Stimulated activated CD8-positive, alpha-beta memory T cell treated with anti-CD3 and anti-CD28 coated beads, Interleukin-12 subunit alpha, Interleukin-12 subunit beta, amount 100 ng/mL, for 24 hours (primary cell): ENCODE results near the gene OCA2.

ENCODE experiments used
- DNase-seq: peaks from one replicate; pipeline ENCODE4 v3.0.0-alpha.2; 2020; ENCODE audit errors: extremely low read depth

The OCA2 gene

DNA sequence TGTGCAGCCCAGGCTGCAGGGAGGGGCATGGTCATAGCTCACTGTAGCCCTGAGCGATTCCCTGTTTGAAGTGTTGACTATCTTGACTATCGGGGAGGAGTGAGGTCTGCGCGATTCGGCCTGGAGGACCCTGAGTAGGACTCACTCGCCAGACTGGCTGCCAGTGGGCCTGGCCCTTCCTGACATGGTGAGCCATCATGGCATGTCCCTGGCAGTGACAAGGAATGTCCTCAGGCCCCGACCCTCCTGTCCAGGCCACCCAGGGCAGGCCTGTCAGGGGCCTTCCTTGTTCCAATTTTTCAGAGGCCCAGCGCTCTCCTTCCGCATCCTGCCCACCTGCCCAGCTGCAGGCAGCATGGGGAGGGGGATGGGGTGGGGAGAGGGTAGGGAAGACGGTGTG is 5.2 kb upstream of the OCA2 start:
- DNase-seq, result no peak

DNA sequence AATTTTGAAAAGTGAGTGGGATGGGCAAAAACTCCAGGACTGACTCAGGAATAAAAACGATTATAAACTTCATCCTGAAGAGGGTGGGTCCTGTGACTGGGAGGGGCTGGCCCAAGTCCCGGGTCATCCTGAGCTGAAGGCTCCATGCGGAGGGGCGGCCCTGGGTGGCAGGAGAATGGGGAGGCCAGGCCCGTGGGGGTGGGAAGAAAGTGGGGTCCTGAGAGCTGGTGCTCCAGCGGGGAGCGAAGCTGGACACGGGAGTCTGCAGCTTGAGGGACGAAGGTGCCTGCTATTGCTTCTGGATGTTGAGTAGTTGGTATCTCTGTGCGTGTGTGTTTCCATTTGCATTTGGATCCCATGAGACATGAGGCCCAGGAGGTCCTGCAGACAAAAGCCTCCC is 4.7 kb upstream of the OCA2 start:
- no peak for DNase-seq

DNA sequence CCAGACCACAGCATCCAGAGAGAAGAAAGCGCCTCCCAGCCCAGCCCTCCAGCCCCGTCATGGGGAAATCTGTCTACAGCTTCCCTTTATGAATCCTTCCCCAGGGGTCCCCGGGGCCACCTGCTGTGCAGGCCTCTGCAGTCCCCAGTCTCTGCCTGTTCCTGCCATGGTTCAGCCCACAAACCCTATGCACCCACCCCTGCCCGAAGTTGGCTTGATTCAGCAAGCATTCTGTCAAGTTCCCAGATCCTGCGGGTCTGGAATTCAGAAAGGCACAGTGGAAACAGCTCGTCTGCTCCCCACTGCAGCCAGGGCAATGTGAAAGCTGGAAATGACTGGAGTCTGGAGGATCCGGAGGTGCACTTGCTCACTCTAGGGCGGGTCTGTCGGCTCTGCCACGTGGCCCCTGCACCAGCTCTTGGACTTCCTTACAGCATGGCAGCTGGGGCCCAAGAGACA is 2.9 kb upstream of the OCA2 start:
- DNase-seq, result no peak

DNA sequence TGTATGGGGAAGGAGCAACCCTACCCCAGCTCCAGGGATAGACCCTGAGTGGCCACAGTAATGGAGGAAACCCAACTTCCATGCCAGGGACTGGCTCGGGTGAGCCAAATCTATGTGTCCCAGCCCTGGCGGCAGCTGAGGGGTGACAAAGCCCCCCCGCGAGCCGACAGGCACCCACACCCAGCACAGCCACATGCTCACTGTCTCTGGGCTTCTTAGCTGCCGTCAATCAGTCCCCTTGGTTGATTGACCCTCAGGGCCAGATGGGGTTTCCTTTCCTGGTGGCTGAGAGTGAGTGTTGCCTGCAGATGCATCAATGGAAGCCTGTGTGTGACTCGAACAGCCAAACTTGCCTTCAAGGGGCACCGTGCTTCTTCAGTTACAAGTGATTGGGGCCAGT is 2.1 kb upstream of the OCA2 start:
- DNase-seq, result no peak

DNA sequence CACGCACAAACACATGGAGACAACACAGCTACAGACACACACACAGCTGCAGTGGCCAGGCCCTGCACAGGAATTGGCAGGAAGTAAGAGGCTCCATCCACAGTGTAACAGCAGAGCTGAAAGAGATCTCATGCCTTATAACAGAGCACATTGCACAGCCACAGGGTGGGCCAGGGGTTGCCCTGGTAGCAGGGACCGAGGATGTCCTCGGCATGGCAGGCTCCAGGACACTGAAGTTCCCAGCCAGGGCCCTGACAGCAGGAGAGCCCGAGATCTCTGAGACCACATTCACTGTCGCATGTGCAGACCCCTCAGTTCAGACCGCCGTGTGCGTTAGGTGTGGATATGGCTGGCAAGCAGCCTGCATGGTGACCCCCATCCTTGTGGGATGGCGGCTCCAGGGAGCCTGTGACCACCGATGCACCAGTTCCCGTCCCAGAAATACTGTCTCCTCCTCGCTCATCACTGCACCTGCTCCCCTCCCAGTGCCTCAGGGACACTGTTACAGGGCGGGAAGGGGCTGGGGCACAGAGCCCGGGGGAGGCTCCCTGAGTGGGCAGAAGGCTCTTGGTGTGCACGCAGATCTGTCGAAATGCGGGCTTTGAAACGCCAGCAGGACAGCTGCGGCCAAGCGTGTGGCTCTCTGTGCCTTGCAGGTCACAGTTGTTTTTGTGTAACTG is 1.5 kb upstream of the OCA2 start:
- no peak for DNase-seq

DNA sequence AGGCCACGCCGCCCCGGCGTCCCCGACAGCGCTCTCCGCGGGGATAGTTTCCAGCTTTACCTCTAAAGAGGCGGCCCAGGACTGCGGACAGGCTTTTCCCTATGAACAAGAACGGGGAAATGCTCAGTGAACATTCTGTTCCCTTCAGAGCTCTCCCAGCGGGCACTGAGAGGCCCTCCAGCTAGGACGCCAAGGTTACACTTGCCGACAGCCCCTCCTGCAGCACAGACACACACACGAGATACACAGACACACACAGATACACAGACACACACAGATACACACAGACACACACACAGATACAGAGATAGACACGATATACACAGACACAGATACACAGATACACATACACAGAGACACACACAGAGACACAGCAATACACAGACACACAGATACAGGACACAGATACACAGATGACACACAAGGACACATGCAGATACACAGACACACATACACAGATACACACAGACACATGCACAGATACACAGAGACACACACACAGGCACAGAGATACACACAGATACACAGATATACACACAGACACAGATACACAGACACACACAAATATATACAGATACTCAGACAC is 533 bp upstream of the OCA2 start:
- no peak for DNase-seq

DNA sequence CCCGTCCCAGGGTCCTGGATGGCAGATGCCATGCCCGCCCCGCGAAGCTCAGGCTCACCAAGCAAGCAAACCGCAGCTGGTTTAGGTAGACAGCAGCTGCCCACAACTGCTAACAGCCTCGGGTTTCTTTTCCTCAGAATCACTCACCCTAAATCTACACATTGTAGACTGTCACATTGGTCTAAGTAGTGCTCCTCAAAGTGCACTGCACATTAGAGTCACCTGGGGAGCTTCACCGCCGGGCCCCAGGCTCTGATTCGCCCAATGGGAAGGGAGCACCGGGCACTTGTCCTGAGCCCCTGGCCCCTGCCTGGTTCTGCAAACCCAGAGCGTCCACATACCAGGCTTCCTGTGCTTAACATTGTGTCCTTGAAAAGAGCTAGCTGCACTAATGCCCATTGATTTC is 752 bp downstream of the OCA2 start:
- DNase-seq, result no peak

DNA sequence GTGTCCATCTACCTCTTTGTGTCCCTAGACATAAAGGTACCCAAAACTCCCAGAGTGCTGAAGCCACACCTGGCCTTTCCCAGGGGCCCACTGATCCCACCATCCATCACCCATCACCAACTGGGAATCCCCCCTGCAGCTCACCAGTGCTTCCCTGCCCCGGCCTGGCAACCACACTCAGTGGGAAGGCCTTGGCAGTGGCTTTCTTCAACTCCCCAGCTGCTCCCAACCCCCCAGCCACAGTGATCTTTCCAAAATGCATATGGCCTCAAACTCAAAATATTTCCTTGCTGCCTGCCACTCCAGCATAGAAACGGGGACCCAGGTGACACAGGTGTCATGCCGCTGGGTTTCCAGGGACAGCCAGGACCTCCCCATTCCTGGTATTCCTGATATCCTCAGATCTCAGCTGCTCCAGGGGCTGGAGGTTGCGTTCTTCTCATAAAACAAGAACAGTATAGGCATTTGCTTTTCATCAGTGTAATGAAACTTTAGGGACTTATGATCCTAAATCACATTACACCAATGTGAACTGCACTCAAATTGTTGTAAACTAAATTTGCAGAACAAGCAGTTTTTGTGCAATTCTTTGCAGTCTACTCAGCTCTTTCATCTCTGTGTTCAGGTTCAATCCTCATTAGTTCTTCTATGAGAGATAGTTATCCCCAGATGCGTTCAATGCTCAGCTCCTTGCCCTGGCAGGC is 1.3 kb downstream of the OCA2 start:
- no peak for DNase-seq

DNA sequence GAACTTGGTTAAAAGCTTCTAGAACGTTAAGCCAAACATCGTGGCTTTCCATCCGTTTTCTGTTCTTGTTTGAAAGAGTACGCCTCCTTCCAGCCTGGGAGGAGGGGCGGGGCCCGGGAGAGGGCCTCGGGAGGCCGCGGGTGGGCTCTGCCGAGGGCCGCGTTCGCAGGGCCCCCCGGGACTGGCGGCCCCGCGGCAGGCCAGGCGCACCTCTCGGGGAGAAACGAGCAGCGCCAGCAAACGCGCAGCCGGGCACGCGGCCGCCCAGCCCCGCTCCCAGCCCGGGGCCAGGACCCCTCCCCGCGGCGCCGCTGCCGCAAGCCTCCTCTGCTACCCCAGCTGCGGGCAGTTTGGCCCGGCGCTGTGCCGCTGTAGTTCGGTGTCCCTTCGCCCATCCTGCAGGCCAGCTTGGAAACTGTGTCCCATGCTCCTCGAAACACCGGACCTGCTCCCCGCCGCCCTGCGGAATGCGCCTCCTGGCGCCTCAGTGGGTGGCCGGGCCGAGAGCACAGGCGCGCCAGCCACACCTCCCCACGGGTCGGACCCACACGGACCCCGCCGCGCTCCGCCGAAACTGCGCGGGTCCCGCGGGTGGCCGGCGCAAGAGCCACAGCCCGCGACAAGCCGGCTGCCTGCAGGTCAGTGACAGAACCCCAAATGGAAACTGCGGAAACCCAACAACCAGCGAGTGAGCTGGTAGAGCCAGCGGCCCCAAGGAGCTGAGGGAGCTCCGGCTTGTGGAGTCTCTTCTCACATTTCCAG is 2.3 kb downstream of the OCA2 start:
- DNase-seq, result no peak

DNA sequence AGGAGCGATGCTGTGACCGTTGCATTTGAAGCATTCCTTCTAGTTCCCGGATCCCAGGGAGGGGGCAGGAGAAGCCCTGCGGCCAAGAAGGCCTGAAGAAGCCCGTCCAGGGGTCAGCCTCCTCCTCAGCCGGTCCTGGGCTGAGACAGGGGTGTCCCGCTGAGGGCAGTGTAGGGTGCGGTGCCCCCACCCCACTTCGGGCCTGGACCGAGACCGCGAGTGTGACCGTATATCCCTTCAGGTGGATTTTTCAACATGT is 2.8 kb downstream of the OCA2 start:
- no peak for DNase-seq

DNA sequence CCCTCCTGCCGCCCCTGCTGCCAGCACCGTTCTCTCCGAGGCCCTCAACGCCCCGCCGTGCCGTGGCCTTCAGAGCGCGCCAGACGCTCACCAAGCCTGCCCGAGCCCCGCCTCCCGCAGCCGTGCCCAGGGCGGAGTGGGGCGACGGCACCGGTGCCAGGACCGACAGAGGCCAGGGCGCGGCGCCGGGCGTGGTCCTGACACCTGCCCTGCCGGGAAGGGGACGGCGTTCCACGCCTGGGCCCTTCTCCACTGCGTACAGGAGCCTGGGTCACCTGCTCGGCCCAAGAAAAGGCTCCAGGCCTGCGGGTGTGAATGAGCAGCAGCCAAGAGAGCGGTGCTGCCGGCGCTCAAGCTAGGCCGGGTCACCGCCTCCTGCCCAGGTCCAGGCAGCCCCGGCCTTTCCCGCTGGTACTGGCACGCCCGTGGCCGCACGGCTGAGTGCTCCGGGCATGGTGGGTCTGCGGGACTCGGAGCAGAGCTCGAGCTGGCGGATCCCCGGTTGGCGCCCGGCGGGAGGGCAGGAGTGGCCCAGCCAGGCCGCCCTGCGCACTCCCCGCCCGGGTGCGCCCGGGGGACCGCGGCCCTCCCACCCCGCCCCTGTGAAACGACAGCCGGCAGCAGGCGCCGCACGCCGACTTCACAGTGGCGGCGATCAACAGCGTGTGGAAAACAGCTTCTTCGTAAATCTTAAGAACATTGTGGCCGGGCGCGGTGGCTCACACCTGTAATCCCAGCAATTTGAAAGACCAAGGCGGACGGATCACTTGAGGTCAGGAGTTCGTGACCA is 4.2 kb downstream of the OCA2 start:
- no peak for DNase-seq

DNA sequence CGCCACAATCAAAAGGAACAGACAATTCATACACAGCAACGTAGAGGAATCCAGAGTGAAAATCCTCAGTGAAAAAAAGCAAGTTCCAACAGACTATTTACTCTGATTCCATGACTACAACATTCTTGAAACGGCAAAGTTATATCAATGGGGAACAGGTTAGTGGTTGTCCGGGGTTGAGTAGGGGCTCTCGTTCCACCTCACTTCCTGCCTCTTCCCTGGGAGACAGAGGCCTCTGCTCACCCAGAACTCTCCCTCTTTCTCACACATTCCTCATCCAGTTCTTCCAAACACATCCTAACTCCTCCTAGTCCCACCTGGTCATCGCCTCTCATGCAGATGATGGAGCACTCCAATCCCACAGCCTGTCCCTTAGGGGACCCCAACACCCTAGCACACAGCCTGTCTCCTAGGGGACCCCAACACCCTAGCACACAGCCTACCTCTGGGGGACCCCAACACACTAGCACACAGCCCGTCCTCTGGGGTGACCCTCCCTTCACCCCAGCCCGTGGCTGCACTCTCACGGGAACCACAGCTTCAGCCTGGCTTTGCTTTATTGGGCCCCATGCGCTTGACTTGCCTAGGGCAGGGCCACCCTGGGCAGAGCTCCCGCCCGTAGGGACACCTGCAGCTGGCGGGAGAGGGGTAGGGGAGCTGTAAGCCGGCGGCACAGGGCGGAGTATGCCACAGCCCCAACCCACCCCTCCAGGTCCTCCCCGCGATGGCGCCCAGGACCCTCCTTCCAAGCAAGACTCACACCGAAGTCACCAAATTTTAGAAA is 5.2 kb downstream of the OCA2 start:
- DNase-seq, result no peak

DNA sequence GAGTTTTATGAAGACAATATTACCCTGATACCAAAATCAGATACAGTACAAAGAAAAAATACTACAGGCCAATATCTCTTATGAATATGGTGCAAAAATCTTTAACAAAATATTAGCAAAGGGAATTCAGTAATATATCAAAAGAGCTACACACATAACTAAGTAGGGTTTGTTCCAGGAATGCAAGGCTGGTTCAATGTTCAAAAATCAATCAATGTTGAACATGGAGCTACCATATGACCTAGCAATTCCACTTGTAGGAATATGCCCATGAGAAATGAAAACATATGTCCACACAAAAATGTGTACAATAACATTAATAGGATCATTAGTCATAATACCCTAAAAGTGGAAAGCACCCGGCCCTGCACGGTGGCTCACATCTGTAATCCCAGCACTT is 7.8 kb downstream of the OCA2 start:
- no peak for DNase-seq

DNA sequence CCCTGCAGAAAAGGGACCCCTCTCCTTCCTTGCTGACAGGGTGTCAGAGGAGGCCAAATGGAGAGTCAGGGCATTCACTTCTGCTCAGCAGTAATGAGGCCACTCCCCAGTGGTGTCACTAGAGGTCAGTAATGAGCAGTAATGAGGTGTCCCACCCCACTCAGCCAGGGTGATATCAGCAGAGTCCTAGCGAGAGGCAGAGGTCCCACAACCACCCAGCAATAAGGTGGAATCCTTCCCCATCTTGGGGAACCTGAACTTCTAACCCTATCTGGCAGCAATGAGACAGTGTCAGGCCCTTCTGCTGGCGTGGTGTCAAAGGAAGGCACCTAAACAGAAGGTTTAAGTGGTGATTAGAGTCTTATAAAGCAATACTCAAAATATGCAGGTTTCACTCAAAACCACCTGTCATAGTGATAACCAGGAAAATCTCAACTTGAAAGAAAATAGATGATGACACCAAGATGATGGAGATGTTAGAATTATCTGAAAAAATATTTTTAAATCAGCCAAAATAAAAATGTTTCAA is 12.9 kb downstream of the OCA2 start:
- DNase-seq, result no peak

DNA sequence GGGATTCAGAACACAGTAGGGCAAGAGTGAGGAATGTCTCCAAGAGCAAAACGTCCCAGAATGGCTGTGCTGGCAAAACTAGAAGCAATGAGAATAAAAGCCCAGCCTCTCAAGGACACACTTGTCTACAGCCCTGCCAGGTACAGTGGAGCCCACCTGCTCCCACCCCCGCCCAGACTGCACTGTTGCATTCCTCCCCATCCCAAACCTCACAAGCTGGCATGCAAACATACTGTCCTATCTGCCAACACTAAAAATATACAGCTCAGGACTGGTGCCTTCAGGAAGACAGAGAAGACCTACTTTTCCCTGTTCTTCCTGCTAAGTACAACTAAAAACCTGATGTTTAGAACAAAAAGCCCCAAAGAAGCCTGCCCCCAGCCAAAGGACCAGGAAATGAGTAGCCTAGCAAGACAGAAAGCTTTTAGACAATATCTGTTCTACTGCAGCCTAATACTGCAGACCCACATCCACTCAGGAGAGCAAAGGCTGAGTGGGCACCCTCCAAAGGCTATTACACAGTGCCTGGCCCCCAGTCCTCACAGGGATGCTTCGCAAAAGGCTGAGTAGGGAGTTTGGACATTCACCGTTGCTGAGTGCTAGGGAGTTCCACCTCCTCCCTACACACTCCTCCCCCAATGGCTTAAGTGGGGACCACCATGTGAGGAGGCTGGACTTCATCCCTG is 13.5 kb downstream of the OCA2 start:
- DNase-seq, result no peak

DNA sequence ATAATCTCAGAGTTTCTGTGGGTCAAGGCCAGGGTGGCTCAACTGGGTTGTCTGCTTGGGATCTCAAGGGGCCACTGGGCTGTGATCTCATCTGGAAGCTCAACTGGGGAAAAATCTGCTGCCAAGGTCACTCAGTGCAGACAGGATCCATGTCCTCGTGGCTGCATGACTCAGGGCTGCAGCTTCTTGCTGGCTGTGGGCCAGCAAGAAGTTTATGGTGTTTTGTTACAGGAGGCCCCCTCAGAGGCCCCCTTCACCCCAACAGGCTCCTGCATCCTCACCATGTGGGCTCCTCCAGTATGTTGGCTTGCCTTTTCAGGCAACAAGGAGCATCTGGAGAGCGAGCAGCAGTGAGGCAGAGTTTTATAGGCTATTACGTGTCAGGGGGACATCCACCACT is 14.6 kb downstream of the OCA2 start:
- no peak for DNase-seq

DNA sequence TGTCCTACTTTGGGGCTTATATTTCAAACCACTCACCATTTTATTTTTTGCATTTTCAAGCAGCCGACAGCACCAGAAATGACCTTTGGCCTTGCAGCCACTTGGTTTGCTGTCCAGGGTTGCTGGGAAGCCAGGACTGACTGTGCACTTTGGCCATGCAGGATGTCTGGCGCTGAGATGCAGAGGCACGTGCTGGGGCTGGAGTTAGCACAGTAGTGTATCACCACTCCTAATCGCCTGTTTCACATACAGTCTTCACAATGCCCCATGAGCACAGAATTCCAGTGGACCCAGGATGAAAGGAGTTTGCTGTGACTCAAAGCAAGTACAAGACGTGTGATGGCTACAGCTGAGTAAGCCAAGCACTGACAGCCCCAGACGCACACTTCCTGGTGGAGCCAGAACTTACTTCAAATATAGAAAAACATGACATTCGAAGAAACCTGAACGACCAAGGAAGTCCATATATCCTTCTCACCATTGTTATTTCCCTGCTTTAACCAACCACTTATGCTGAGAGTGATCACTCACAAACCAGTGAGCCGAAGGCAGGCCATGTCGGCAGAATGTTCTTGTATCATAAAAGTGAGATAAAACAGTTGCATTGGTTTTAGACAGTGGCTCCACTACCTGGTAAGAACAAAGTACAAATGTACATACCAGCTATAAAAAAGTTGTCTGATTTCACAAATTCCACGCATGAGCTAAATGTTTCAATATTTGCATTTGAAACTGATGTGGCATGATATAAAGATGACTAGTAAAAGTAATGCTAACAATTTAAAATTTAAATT is 16.0 kb downstream of the OCA2 start:
- DNase-seq, result no peak

DNA sequence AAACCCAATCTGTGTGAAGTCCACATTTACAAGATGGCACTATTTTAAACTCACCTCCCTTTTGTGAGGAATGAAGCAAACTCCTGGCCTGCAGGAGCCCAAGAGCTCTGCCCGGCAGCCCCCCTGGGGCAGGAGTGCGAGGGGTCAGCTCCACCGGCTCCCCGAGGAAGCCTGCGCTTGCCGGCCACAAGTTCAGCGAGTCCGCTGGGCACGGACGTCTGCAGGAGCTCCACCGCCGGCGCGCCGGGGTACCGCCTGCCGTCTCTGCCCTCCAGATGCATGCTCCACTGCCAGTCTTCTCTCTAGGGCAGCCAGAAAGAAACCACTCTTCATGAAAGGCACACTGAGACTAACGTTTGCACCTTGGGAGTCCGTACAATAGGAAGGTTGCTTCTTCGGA is 17.5 kb downstream of the OCA2 start:
- DNase-seq, result no peak

DNA sequence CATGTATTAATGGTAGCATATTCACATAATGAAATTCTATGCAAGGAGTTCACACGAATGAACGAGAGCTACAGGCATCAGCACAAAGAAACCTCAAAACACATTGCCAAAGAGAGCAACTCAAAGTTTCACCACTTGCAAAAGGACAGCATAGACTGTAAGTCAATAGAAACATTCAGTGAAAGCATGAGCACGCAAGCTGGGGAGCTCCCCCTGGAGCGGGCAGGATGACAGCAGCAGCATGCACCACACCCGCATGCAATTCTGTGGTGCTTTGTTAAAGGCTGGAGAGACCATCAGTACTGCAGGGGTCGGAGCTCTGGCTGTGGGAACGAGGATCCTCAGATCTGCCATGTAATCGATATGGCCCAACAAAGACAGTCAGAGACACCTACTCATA is 18.7 kb downstream of the OCA2 start:
- no peak for DNase-seq
